ENCODE results near the gene TEP1. TPM values are rescaled to one million over a fixed set of nuclear protein-coding genes. Genes with fewer than 3 reads are reported as not detected.

The TEP1 gene
- total RNA-seq = 8.8 and 16.8 TPM in 2 replicates

DNA sequence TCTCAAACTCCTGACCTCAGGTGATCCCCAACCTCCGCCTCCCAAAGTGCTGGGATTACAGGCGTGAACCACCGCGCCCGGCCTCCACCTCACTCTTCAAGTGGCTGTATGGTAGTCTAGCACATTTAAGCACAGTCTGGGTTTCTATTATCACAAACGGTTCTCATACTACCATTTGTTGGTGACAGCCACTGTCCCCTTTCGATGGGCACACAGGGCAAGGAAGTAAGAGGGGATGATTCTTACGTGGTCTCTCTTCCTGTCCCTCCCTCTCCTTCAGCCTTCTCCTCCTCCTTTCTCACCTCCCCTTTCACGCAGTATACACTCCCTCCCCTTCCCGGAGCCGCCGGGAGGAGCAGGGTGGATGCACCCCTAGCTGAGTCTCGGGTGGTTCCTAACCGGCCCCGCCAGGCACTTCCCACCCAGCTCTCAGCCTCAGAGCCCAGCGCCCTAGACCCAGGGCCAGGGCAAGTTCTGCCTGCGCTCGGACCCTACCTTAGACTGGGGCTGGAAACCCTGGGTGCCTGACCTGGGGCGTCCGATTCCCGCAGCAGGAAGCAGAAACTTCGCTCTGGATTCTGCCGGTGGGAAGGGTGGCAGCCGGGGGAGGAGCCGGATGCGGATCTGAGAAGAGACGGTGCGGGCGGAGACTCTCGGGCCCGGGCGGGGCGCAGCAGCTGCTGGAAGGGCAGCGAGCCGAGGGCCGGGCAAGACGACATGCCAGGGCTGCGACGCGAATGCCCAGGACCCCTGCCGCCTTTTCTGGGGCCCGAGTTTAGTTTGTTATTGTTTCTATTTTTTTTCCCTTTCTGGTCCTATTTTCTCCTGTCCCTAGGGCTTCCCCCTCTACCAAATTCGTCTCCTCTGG is at the start of gene TEP1:
TSS of gene TEP1 (minus strand) at position 626 of the 868 bp plus-strand sequence. CDS start 5,062 bp downstream, outside the sequence.

DNA sequence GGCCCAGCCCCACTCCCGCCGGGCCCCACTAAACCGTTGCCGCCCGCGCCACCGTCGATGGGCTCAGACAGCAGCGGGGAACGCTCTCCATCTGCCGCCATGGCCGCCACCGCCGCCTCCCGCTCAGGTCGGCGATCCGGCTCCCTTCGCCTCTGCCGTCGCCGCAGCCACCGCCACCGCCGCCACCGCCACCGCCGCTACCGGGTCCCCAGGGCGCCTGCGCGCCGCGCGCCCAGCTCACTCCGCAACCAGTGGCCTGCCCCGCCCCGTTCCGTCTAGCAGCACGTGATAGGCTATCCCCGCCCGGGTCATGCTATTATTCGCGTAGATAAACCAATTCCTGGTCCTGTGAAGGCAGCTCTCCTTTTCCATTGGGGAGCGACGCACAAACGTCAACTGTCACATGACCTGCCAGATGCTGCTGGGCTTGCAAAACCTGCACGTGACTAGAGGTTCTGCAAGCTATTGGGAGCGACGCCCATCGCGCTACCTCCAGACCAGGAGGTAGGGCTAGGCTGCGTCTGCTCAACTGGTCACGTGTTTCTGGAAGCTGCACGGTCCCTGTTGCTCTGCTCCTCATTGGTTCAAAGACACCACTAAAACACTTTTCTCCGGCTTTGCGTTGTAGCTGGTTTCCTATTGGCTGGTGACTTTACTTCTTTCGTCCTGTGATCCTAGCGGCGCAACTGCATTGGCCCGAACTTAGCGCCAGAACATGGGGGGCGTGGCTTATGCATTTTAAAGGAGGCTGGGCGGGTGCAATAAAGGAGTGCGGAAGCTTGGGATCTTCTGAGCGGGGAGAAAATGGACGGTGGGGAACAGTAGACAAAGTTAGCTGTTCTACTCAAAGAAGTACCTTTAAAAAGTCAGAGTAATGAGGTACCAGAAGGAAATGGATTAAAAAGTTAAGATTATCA is 48.2 kb upstream of the TEP1 start, which contains the start of gene PIP4P1:
TSS of gene PIP4P1 (minus strand) at position 210 of the 917 bp plus-strand sequence. CDS start at position 101, 109 bp downstream.

DNA sequence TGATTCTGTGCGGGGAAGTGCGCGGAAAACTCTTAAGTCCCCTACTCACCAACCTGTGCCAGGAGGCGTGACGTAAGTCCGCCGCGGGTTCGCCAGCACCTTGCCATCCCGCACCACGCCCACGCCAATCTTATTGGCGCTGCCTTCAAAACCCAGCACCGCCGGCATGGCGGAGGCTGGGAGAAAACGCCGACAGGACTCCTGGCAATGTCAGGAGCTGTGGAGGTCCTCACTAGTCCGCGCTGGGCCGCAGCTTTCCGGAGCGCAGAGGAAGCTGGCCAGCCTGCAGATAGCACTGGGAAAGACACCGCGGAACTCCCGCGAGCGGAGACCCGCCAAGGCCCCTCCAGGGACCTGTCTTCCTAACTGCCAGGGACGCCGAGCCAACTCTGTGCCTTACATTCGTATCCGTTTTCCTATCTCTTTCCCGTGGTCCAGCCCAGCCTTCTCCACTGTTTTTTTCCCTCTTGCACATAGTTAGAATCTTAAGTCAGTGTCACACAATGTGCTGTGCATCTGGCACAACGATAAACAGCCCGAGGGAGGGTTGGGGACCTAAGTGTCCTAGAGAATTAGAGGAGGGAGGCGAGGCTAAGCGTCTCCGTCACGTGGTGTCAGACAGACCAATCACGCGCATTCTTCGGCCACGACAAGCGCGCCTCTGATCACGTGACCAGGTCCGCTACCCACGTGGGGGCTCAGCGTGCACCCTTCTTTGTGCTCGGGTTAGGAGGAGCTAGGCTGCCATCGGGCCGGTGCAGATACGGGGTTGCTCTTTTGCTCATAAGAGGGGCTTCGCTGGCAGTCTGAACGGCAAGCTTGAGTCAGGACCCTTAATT is 41.4 kb upstream of the TEP1 start, which contains the start of the genes APEX1 and OSGEP:
TSS of gene APEX1 (plus strand) at position 711 of the 839 bp plus-strand sequence. CDS start 420 bp downstream, outside the sequence.
TSS of gene OSGEP (minus strand) at position 297 of the 839 bp plus-strand sequence. CDS start at position 168, 129 bp downstream.

DNA sequence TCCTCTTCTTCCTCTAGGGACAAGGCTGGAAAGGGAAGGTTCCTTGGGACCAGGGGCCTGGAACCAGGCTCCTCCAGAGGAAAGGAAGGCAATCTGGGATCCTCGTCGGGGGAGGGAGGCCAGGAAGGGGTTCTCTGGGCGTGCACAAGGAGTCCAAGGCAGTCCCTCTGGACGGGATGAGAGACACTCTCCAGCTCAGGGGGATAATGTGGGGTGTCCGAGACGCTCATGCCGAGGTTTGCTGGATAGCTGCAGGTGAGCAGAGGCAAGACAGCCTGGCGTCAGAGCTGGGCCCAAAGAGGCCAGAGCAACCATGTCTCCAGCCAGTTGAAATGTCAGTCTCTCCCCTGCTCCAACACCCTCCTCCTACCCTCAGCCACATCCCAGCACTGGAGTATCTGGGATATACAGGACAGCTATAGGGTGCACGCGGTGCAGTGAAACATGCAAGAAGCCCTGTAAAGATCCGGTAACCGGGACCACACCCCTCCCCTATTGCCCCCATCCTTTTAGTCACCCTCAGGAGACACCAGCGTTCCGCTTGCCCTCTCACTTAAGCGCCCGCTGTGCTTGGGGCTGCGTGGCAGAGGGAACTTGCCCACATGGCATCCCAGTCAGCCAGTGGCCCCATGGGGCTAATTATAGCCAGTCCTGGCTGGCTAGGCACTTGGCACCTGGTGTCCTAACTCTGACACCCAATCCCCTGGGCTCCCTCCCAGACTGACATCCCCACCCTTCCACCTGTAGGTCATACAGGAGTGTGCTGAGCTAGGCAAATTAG is 22.5 kb upstream of the TEP1 start, which contains the start of gene KLHL33:
TSS of gene KLHL33 (minus strand) at position 585 of the 781 bp plus-strand sequence. CDS start at position 230, 355 bp downstream.

DNA sequence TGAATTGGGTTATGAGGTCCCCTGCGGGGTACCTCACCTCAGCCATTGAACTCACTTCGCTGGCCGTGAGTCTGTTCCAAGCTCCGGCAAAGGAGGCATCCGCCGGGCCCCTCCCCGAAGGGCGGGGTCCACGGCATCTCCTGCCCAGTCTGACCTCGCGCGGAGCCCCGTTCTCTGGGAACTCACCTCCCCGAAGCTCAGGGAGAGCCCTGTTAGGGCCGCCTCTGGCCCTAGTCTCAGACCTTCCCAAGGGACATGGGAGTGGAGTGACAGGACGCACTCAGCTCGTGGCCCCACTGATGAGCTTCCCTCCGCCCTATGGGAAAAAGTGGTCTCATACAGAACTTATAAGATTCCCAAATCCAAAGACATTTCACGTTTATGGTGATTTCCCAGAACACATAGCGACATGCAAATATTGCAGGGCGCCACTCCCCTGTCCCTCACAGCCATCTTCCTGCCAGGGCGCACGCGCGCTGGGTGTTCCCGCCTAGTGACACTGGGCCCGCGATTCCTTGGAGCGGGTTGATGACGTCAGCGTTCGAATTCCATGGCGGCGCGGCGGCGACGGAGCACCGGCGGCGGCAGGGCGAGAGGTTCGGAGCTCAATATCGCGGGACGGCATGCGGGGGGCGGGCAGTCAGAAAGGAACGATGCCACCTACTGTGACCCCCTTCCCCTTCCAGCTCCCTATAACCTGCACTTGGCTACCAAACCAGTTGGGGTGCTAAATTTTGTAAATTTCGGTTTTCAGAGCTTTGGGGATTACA is 70.0 kb downstream of the TEP1 start, which contains the start of gene PARP2:
TSS of gene PARP2 (plus strand) at position 544 of the 770 bp plus-strand sequence. CDS start at position 551, 7 bp downstream.

DNA sequence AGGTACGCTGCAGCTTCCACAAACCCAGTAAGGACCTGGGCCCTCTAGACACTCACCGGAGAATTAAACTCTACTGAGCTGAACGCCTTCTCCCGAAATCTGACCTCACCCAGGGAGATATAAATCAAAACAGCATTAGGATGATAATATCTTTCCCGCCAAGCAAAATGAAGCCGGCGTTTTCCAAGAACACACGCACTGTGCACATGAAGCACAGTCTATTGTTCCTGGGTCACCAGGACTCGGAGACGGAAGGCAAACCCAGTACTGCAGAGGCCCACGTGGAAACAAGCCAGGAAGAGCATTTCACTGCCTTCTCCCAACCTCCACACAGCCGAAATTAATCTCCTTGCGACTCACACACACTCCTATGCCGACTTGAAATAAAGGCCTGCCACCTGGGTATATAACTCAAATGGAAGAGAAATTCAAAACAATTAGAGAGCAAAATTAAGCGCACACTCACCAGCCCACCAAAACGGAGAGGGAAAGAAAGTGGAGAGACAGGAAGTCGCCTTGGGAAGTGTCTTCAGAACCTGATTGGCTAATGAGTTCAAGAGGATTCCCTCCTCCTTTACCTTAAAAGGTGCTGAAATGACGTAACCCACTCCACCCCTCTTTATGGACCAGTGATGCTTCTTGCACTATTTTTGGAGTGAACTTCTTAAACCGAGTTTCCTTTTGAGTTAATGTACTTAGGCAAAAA is 80.4 kb downstream of the TEP1 start, which contains the start of gene CCNB1IP1:
TSS of gene CCNB1IP1 (minus strand) at position 492 of the 706 bp plus-strand sequence. CDS start 16,756 bp downstream, outside the sequence.

Other genes with a start within 250 kb of the TEP1 start
- not detected in 2 replicates for gene OR11G2, start 222.6 kb downstream of the TEP1 start, total RNA-seq
- gene OR11H6, start 189.8 kb downstream of the TEP1 start, total RNA-seq = not detected in 2 replicates
- gene OR11H7, start 184.5 kb downstream of the TEP1 start, total RNA-seq = not detected in 2 replicates
- not detected in 2 replicates for gene OR11H4, start 174.2 kb downstream of the TEP1 start, total RNA-seq
- 12.9 and 15.8 TPM in 2 replicates for gene TTC5, start 107.5 kb downstream of the TEP1 start, total RNA-seq
- gene CCNB1IP1, start 80.2 kb downstream of the TEP1 start, total RNA-seq = 80.0 and 116 TPM in 2 replicates
- gene PARP2, start 69.9 kb downstream of the TEP1 start, total RNA-seq = 6.3 and 12.9 TPM in 2 replicates
- 0.13 TPM in 1 of 2 replicates, not detected in the other for gene KLHL33, start 22.7 kb upstream of the TEP1 start, total RNA-seq
- gene OSGEP, start 41.3 kb upstream of the TEP1 start, total RNA-seq = 17.4 and 52.4 TPM in 2 replicates
- 196 and 208 TPM in 2 replicates for gene APEX1, start 41.7 kb upstream of the TEP1 start, total RNA-seq
- gene PIP4P1, start 47.9 kb upstream of the TEP1 start, total RNA-seq = 12.2 and 16.9 TPM in 2 replicates
- gene PNP, start 55.9 kb upstream of the TEP1 start, total RNA-seq = 15.6 and 42.8 TPM in 2 replicates
- gene RNASE10, start 92.0 kb upstream of the TEP1 start, total RNA-seq = not detected in 2 replicates
- gene RNASE9, start 147.5 kb upstream of the TEP1 start, total RNA-seq = not detected in 2 replicates
- not detected in 2 replicates for gene RNASE11, start 174.5 kb upstream of the TEP1 start, total RNA-seq
- not detected in 2 replicates for gene RNASE12, start 177.9 kb upstream of the TEP1 start, total RNA-seq
- not detected in 2 replicates for gene OR6S1, start 228.2 kb upstream of the TEP1 start, total RNA-seq

Data from epithelial cell of alveolus of lung (primary cell).